ENCODE data around the gene ENPP1.

GRCh38 chr6:131828951-131829350 is 21.1 kb downstream of the ENPP1 start:
- TF ChIP-seq, protein P1, sequence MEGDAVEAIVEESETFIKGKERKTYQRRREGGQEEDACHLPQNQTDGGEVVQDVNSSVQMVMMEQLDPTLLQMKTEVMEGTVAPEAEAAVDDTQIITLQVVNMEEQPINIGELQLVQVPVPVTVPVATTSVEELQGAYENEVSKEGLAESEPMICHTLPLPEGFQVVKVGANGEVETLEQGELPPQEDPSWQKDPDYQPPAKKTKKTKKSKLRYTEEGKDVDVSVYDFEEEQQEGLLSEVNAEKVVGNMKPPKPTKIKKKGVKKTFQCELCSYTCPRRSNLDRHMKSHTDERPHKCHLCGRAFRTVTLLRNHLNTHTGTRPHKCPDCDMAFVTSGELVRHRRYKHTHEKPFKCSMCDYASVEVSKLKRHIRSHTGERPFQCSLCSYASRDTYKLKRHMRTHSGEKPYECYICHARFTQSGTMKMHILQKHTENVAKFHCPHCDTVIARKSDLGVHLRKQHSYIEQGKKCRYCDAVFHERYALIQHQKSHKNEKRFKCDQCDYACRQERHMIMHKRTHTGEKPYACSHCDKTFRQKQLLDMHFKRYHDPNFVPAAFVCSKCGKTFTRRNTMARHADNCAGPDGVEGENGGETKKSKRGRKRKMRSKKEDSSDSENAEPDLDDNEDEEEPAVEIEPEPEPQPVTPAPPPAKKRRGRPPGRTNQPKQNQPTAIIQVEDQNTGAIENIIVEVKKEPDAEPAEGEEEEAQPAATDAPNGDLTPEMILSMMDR (IDR thresholded peaks at IDR 0.05) = no peak
- TF ChIP-seq POLR2A (IDR thresholded peaks at IDR 0.05) = no peak
